Upper lobe of left lung (tissue), 6 donors: ENCODE results near the gene SNX30. TPM values are rescaled to one million over a fixed set of nuclear protein-coding genes. Genes with fewer than 3 reads are reported as not detected.

Experiments
- ATAC-seq, 2 donors: fragments of 200-7000 bp; cut with Tn5 transposase; one replicate each; pipeline ENCODE4 v1.9.1; 2022; ENCODE audit warnings: mild to moderate bottlenecking in 2 of 2, moderate library complexity in 2 of 2; ENCODE audit not compliant: low FRiP score in 2 of 2
- DNase-seq, 2 donors: peaks; one replicate each; pipeline ENCODE4 v3.0.0-alpha.2; 2019 to 2020
- H3K27ac ChIP-seq, 4 donors: fragments of 200-600 bp; sonication (generic); one replicate each; pipeline ENCODE4 v1.5.1; 2016 to 2019
- H3K27me3 ChIP-seq, 4 donors: fragments of 200-600 bp; sonication (generic); one replicate each; pipeline ENCODE4 v1.5.1; 2017 to 2019
- H3K36me3 ChIP-seq, 4 donors: fragments of 200-600 bp; sonication (generic); one replicate each; pipeline ENCODE4 v1.5.1; 2016 to 2019
- H3K4me1 ChIP-seq, 4 donors: fragments of 200-600 bp; sonication (generic); one replicate each; pipeline ENCODE4 v1.5.1; 2018 to 2019
- H3K4me3 ChIP-seq, 4 donors: fragments of 200-600 bp; sonication (generic); one replicate each; pipeline ENCODE4 v1.5.1; 2017 to 2019; ENCODE audit warnings: mild to moderate bottlenecking in 2 of 4, moderate library complexity in 1 of 4
- H3K9me3 ChIP-seq, 4 donors: fragments of 200-600 bp; sonication (generic); one replicate each; pipeline ENCODE4 v1.5.1; 2018 to 2019
- EP300 ChIP-seq, 4 donors: sonication (generic); formaldehyde crosslinking; IDR thresholded peaks; one replicate each; pipeline ENCODE4 v1.5.1; 2017; ENCODE audit warnings: antibody characterized with exemption in 4 of 4, control low read depth in 2 of 4
- POLR2A ChIP-seq, 4 donors: fragments of 450-650 bp; IDR thresholded peaks; one replicate each; pipeline ENCODE4 v1.5.1; 2016 to 2017; ENCODE audit warnings: antibody characterized with exemption in 4 of 4, mild to moderate bottlenecking in 2 of 4
- POLR2AphosphoS5 ChIP-seq, 2 donors: sonication (generic); formaldehyde crosslinking; IDR thresholded peaks; one replicate each; pipeline ENCODE4 v1.5.1; 2017; ENCODE audit warnings: antibody characterized with exemption in 2 of 2
- WGBS, 2 donors: methylation state at CpG; one replicate each; pipeline ENCODE4 v1.1.5; 2017 to 2018; 5-methylcytosine and 5-hydroxymethylcytosine counted together
- total RNA-seq, 6 donors: library from RNA; depleted of rRNA in 4 of 6; stranded (reverse); fragments of >200 nt in 4 of 6; gene quantifications; one replicate each; pipeline versions ENCODE4 v1.1.0 to v1.2.1, GENCODE V29; 2016 to 2021
- TF ChIP-seq, protein P1 (sequence below), 6 experiments: fragments of 450-650 bp in 4 of 6; fragments of 200-600 bp in 2 of 6; sonication (generic) in 2 of 6; IDR thresholded peaks; one replicate each; pipeline ENCODE4 v1.5.1; 2016 to 2019; ENCODE audit warnings: antibody characterized with exemption in 6 of 6
- donor health status: DM: no; HTN: no; CAD: no; lungs with moderate emphysema.
- donor health status: DM: no; HTN: yes; CAD: no; lungs with severe emphysema.

The SNX30 gene
- total RNA-seq, 6 donors from 2014 or later, result 46.9 to 80.1 (median 72.2) TPM

DNA sequence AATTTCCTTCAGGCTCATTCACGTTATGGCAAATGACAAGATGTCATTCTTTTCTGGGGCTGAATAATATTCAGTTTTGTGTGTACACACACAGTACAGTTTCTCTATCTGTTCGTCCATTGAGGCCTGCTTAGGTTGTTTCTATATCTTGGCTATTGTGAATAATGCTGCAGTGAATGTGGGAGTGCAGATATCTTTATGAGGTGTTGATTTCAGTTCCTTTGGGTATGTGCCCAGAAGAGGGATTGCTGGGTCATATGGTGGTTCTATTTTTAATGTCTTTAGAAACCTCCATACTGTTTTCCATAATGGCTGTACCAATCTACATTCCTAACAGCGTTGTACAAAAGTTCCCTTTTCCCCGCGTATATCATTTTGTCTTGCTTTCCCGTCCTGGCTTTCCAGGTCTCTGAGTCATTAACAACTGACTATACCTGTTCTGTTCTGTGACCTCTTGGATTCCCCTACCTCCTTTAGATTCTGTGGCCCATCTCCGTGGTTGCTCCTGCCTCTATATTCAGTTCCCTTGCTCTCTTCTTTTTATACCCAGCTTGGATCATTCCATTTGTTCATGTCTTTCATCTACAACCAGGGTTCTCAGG, 6.8 kb downstream of the SNX30 start:
- 72 to 80% methylated on average over 7 of the region's 7 CpGs for WGBS, 2 donors
- Histone ChIP-seq H3K9me3 (no peaks in the 10 kb centered on the region), H3K36me3 (no peaks in the 10 kb centered on the region), H3K27me3 (no peaks in the 10 kb centered on the region), H3K27ac (no peak overlapping the region), H3K4me3 (no peak overlapping the region), H3K4me1 (peaks cover 31 to 75% (median 47%) of the 10 kb centered on the region in 4 donors)
- TF ChIP-seq POLR2A (IDR thresholded peaks at IDR 0.05) (no peak), EP300 (IDR thresholded peaks at IDR 0.05) (no peak), POLR2AphosphoS5 (IDR thresholded peaks at IDR 0.05) (no peak)
- TF ChIP-seq, protein P1, sequence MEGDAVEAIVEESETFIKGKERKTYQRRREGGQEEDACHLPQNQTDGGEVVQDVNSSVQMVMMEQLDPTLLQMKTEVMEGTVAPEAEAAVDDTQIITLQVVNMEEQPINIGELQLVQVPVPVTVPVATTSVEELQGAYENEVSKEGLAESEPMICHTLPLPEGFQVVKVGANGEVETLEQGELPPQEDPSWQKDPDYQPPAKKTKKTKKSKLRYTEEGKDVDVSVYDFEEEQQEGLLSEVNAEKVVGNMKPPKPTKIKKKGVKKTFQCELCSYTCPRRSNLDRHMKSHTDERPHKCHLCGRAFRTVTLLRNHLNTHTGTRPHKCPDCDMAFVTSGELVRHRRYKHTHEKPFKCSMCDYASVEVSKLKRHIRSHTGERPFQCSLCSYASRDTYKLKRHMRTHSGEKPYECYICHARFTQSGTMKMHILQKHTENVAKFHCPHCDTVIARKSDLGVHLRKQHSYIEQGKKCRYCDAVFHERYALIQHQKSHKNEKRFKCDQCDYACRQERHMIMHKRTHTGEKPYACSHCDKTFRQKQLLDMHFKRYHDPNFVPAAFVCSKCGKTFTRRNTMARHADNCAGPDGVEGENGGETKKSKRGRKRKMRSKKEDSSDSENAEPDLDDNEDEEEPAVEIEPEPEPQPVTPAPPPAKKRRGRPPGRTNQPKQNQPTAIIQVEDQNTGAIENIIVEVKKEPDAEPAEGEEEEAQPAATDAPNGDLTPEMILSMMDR (IDR thresholded peaks at IDR 0.05), result no peak
- no peak for DNase-seq
- no peak for ATAC-seq

- Histone ChIP-seq H3K27ac (no peak overlapping the region), H3K36me3 (no peaks in the 10 kb centered on the region), H3K27me3 (no peaks in the 10 kb centered on the region), H3K9me3 (no peaks in the 10 kb centered on the region), H3K4me3 (no peak overlapping the region), H3K4me1 (peaks cover 26 to 69% (median 44%) of the 10 kb centered on the region in 4 donors)
- ATAC-seq (no peak), DNase-seq (no peak)
- TF ChIP-seq, protein P1 (IDR thresholded peaks at IDR 0.05), result no peak
- TF ChIP-seq POLR2A (IDR thresholded peaks at IDR 0.05) (no peak), EP300 (IDR thresholded peaks at IDR 0.05) (no peak), POLR2AphosphoS5 (IDR thresholded peaks at IDR 0.05) (no peak)
- WGBS, 2 donors, result 81 to 94% methylated on average over 2 of the region's 2 CpGs
Measured at GRCh38 chr9:112757940-112758339, 7.4 kb downstream of the SNX30 start.

- no peaks in the 10 kb centered on the region for H3K27me3 ChIP-seq
- 83 to 86% methylated on average over 8 of the region's 8 CpGs for WGBS, 2 donors
- no peak overlapping the region for H3K4me3 ChIP-seq
- no peak for TF ChIP-seq POLR2AphosphoS5 (IDR thresholded peaks at IDR 0.05)
- TF ChIP-seq POLR2A (IDR thresholded peaks at IDR 0.05), result no peak
- no peak for TF ChIP-seq EP300 (IDR thresholded peaks at IDR 0.05)
- TF ChIP-seq, protein P1 (IDR thresholded peaks at IDR 0.05), result no peak
- H3K9me3 ChIP-seq, result no peaks in the 10 kb centered on the region
- no peaks in the 10 kb centered on the region for H3K36me3 ChIP-seq
- no peak overlapping the region for H3K27ac ChIP-seq
- ATAC-seq, result no peak
- DNase-seq, result no peak
- peaks cover 4 to 49% (median 18%) of the 10 kb centered on the region in 4 donors for H3K4me1 ChIP-seq
Measured at GRCh38 chr9:112760821-112761220, 10.3 kb downstream of the SNX30 start.

GRCh38 chr9:112761912-112762655, 11.5 kb downstream of the SNX30 start:
- TF ChIP-seq EP300 (IDR thresholded peaks at IDR 0.05) (no peak), POLR2AphosphoS5 (IDR thresholded peaks at IDR 0.05) (no peak), POLR2A (IDR thresholded peaks at IDR 0.05) (no peak)
- TF ChIP-seq, protein P1 (IDR thresholded peaks at IDR 0.05), result no peak
- Histone ChIP-seq H3K27ac (no peak overlapping the region), H3K4me3 (no peak overlapping the region), H3K9me3 (peaks cover 0 to 3% (median 0%) of the 10 kb centered on the region in 4 donors), H3K27me3 (no peaks in the 10 kb centered on the region), H3K4me1 (peaks cover 0 to 37% (median 16%) of the 10 kb centered on the region in 4 donors), H3K36me3 (no peaks in the 10 kb centered on the region)
- 84 to 87% methylated on average over 12 of the region's 12 CpGs for WGBS, 2 donors
- DNase-seq (no peak), ATAC-seq (no peak)
